NCI-H1417 (cell line): ENCODE measurements around the gene ETNK2.
"Not testable (repeated sequence)": the region's sequence is repeated elsewhere in the genome, so short reads cannot be mapped to it uniquely, and the experiment has no call there.

ENCODE experiments used
- DNase-seq, 3 experiments: peaks; one replicate each; lab custom pipeline; 2025; lab: John Stamatoyannopoulos, UW

Gene ETNK2

GRCh38 chr1:204126386-204126785, 25.5 kb downstream of the ETNK2 start:
- DNase-seq: no peak

DNA sequence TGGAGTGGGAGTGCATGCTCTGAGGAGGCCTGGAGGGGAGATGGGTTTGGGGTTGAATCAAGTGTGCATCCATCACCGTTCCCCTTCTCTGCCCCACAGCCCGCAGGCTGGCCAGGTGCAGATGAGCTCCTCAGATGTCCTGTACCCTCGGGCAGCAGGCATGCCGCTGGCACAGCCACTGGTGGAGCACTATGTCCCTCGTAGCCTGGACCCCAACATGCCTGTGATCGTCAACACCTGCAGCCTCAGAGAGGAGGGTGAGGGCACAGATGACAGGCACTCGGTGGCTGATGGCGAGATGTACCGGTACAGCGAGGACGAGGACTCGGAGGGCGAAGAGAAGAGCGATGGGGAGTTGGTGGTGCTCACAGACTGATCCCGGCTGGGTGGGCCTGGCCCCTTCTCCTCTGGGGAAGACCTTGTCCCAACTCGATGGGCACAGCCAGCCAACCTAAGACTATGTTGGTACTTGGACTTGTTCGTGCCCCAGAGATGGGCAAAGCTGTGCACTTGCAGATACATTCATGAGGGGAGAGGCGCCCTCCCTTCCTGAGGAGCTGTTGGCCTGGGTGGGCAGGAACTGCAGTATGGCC, 26.0 kb downstream of the ETNK2 start:
- DNase-seq: no peak

DNA sequence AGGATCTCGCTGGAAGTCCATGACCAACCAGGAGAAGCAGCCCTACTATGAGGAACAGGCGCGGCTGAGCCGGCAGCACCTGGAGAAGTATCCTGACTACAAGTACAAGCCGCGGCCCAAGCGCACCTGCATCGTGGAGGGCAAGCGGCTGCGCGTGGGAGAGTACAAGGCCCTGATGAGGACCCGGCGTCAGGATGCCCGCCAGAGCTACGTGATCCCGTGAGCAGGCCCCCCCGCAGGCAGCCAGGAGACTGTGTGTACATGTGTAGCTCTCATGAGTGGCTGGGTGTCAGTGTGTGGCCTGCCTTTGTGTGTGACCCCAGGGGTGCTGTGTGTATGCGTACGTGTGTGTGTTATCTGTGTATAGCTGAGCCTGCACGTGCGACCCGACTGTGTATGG, 27.2 kb downstream of the ETNK2 start:
- DNase-seq: no peak

DNA sequence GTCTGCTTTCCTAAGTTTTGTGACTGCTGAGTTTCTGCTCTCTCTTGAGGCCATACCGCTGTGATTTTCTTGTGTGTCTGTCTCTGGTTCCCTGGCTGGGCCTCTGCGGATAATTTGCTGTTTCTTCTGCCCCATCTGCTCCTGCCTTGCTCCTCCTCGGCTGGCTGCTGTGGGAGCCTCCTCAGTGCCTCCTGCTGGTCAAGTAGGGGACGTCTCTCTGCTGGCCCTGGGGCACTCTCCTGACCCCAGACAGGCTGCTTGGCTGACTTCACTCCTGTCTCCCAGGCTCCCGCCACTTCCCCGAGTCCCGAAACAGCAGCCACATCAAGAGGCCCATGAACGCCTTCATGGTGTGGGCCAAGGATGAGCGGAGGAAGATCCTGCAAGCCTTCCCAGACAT, 28.5 kb downstream of the ETNK2 start:
- no peak for DNase-seq

GRCh38 chr1:204121840-204122555, 29.8 kb downstream of the ETNK2 start:
- DNase-seq: no peak

GRCh38 chr1:204116539-204116938, 35.3 kb downstream of the ETNK2 start:
- no peak for DNase-seq

DNA sequence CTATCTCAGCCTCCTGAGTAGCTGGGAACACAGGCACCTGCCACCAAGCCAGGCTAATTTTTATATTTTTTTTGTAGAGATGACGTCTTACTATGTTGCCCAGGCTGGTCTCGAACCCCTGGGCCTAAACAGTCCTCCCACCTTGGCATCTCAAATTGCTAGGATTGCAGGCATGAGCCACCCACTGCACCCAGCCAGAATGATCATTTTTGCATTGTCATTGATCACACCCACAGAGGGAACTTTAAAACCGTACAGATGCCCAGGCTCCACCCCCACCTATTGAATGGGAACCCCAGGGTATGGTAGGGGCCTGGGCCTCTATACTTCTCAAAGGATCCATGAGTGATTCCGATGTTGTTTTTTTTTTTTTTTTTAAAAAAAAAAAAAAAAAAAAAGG, 36.7 kb downstream of the ETNK2 start:
- no peak for DNase-seq

GRCh38 chr1:204114606-204115005, 37.2 kb downstream of the ETNK2 start:
- DNase-seq: no peak

- no peak for DNase-seq
Observed at GRCh38 chr1:204113896-204114295, 37.9 kb downstream of the ETNK2 start.

DNA sequence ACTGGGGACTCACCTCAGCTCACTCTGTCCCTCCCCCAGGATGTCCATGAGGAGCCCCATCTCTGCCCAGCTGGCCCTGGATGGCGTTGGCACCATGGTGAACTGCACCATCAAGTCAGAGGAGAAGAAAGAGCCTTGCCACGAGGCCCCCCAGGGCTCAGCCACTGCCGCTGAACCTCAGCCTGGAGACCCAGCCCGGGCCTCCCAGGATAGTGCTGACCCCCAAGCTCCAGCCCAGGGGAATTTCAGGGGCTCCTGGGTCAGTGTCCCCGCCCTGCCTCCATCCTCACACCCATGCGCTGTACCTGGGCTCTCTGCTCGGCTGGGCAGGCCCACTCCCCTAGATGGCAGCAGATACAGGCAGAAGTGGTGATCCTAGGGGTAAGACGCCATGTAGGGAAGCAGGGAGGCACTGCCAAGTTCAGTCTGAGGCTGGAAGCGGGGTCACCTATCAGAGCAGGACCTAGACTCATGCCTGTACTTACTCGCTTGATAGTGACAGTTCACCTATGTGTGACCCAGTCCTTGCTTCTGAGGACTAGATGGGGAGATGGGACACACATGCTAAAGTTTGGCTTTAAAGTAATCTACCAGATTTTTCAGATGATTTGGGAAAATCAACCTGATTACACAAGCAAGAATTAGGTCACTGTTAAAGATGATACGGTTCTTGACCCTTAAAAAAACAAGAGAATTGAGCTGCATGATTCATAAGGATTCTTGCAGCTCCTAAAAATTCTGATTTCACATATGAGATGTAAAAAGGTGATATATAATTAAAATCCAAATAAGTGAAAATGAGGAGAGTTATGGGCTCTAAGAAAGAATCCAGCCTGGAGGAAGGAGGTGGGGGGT, 38.7 kb downstream of the ETNK2 start:
- no peak for DNase-seq

DNA sequence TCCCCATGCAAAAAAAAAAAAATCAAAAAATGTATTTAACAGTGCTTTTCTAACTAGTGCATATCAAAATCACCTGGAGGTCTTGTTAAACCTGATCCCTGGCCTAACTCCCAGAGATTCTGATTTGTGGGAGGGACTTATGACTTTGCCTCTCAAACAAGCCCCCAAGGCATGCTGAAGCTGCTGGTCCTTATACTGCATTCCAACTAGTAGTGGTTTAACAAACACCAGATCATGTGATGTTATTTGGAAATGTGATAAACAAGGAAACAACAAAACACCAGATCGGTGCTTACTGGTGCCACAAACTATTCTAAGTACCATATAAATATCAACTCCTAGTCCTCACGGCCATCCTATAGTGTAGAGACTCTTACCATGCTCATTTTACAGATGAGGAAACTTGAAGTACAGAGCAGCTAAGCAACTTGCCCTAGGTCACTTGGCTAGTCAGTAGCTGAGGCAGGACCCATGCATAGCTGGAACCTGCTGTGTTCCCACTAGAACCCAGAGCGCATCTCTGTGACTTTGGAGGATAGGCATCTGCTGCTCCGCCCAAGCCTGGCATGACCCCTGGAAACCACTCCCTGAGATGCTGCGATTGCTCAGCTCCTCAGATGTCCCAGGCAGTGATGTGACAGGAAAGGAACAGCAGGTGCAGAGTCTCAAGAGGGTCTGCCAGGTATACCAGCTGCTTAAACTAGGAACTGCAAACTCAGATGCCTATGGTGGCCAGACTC, 40.8 kb downstream of the ETNK2 start:
- DNase-seq: peak in 2 of 3 experiments; percentile 42 to 47

- peak in 2 of 3 experiments; percentile 84 to 97 for DNase-seq
Observed at GRCh38 chr1:204108312-204109141, 43.3 kb downstream of the ETNK2 start.

DNA sequence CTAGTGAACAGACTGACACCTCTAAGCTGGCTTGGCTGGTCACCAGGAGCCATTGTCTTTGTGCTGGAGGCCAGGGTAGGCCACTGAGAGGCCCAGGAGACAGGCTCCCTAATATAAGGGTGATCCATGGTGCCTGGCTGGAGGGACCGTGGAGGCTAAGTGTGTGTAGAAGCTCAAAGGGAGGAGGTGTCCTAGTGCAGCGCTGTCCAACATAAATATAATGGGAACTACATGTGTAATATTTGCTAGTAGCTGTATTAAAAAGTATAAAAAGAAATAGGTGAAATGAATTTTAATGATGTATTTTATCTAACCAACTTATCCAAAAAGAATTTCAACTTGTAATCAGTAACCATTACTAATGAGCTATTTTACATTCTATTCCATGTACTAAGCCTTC, 44.0 kb downstream of the ETNK2 start:
- peak in 1 of 3 experiments; percentile 46 for DNase-seq

- DNase-seq: no peak
Observed at GRCh38 chr1:204106825-204107224, 45.0 kb downstream of the ETNK2 start.

DNA sequence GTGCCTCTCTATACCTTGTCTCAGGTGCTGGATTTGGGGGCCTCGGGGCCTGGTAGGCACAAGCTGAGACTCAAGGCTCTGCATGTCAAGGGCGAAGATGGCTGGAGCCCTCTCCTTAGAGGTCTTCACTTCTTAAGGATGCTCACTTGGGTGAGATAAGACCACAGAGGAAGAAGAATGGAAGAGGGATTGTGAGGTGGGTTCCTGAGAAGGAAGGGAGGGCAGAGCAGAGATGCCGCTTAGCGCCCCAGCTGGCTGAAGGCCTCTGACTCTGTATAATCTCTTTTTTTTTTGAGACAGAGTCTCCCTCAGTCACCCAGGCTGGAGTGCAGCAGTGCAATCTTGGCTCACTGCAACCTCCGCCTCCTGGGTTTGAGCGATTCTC, 46.7 kb downstream of the ETNK2 start:
- DNase-seq: no peak

DNA sequence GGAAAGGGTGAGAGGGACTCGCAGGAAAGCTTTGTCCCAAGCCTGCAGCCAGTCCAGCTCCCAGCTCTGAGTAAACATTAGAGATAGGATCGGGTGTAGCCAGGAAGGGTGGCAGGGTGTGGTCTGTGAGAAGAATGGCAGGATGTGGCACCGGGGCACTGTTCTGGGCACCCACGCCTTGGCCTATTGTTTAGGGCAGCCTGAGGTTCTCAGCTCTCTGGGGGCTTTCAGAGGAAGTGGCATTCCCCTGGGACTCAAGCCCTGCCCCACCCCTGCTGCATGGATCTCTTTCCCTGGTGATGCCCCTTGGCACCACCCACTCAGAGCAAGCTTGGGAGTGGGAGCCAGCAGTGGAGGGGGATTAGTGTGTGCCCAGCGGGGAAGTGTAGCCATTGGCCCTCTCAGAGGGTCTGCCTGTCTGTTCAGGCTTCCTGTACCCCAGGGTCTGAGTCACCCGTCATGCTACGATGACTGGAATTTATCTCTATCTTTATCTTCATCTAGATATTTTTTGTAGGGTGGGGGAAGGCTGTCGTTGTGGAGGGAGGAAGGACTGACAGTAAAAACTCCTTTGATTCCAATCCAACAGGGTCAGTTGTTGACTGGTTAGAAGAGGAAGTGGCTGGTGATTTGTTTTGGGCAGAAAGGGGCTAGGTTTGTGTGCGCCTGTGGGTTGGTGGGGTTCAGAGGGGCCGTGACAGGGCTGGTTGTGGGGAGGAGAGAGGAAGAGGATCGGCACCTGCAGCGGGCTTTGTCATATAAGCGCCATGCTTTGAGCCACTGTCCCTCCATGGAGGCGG, 47.3 kb downstream of the ETNK2 start:
- DNase-seq: no peak

DNA sequence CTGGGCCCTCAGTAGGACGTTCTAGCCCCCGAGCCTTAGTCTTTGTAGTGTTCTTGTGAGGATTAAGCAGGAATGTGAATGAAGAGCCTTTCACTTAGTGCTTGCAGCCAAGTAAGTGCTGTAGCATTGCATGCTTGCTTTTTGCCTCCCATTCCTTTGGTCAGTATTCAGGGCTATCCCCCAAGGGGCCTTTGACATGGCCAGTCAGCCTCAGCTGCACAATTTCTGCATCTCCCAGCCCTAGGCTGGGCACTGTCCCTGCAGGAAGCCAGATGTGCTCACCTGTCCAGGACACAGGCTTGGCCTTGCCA, 48.5 kb downstream of the ETNK2 start:
- no peak for DNase-seq

DNA sequence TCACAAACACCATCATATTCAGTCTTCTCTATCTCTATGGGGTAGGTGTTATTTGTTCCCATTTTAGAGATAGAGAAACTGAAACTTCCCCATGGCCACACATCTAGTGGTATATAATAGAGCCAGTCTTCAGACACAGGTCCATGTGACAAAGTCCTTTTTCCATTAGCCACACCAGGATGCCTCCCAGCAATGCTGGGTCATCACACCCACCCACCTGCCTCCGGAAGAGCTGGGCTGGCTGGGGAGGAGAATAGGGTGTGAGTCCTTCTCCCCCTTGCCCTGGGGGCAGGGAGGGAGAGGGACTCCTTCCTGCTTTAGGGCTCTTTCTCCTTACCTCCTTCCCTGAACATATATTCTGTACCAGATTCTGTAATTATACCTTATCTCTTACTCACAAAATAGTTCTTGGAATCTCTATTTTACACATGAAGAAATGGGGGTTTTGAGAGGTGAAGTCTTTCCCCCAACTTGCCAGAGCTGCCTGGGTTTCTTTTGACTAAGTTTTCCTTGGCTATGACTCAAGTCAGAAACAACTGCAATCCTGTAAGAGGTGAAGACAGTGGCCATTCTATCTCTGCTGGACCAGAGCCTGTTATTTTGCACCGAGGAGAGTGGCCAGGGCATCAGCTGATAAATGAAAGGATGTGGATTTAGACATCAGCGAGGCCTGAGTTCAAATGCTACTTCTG, 49.0 kb downstream of the ETNK2 start:
- peak in 2 of 3 experiments; percentile 42 to 64 for DNase-seq

DNA sequence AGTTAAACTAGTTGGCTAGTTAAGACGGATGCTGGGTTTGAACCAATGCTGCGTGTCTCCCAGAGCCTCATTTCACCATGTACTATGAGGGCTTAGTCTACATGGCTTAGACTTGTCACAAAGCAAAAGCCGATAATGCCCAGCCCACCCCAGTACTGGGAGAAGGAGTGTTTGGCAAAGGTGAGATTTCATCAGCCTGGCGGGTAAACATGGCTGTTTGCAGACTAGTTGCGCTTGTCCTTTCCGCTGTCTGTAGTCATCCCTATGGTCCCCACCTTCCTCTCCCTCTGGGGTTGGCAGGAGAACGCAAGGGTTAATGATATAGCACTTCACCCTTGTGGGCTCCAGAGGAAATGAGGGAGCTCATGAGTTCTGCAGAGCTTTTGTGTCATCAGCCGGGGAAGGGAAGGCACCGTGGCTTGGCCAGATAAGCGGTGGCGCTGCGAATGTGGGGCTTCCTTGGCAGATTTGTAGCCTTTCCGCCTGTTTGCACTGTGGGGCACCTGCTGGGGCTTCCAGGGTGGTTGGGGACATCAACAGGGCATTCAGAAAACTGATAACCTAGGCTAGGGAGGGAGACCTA, 49.7 kb downstream of the ETNK2 start:
- DNase-seq: peak in 2 of 3 experiments; percentile 73 to 76

DNA sequence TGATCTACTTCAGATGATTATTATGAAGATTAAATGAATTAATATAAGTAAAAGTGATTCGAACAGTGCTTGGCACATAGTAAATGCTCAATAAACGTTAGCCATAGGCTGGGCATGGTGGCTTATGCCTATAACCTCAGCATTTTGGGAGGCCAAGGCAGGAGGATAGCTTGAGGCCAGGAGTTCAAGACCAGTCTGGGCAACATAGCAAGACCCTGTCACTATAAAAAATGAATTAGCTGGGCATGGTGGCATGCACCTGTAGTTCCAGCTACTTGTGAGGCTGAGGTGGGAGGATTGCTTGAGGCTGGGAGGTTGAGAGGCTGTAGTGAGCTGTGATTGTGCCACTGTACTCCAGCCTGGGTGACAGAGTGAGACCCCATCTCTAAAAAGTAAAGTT, 52.1 kb downstream of the ETNK2 start:
- not testable (repeated sequence) for DNase-seq
